ELR (cell line): ENCODE data around the gene CLCN5.

Source experiments
- DNase-seq: peaks from one replicate; pipeline ENCODE4 v3.0.0-alpha.2; 2015; ENCODE audit warnings: low read depth

Gene CLCN5

GRCh38 chrX:49922291-49923241 is at the start of gene CLCN5:
CLCN5 (plus strand) TSS chrX:49922596; CDS start chrX:49925299, 2,703 bp downstream.
- peak; percentile 90 for DNase-seq

GRCh38 chrX:49876750-49877149 is 45.6 kb upstream of the CLCN5 start:
- DNase-seq, result peak; percentile 50

GRCh38 chrX:49877397-49878101 is 44.8 kb upstream of the CLCN5 start:
- no peak for DNase-seq

GRCh38 chrX:49878128-49878833 is 44.1 kb upstream of the CLCN5 start:
- DNase-seq, result no peak

GRCh38 chrX:49878834-49879655 is 43.4 kb upstream of the CLCN5 start, which contains the start of gene USP27X:
USP27X (plus strand) TSS chrX:49879484; CDS start chrX:49880308, 824 bp downstream.
- DNase-seq, result peak; percentile 78

GRCh38 chrX:49879656-49880277 is 42.6 kb upstream of the CLCN5 start:
- DNase-seq, result peak; percentile 1

GRCh38 chrX:49880668-49881067 is 41.7 kb upstream of the CLCN5 start:
- DNase-seq, result no peak

- DNase-seq, result peak; percentile 47
These were observed 38.0 kb upstream of the CLCN5 start for GRCh38 chrX:49884290-49884862.

GRCh38 chrX:49892542-49892941 is 29.9 kb upstream of the CLCN5 start:
- DNase-seq, result no peak

- DNase-seq, result no peak
These were observed 25.4 kb upstream of the CLCN5 start for GRCh38 chrX:49896951-49897350.

GRCh38 chrX:49901048-49901447 is 21.3 kb upstream of the CLCN5 start:
- DNase-seq, result no peak

GRCh38 chrX:49910344-49910743 is 12.1 kb upstream of the CLCN5 start:
- DNase-seq, result no peak

- no peak for DNase-seq
These were observed 10.3 kb upstream of the CLCN5 start for GRCh38 chrX:49912086-49912485.

GRCh38 chrX:49912861-49913260 is 9.5 kb upstream of the CLCN5 start:
- DNase-seq, result no peak

- DNase-seq, result peak; percentile 61
These were observed 6.8 kb upstream of the CLCN5 start for GRCh38 chrX:49915361-49916222.

- peak; percentile 35 for DNase-seq
These were observed 2.8 kb upstream of the CLCN5 start for GRCh38 chrX:49919617-49920016.

GRCh38 chrX:49921109-49921508 is 1.3 kb upstream of the CLCN5 start:
- no peak for DNase-seq

GRCh38 chrX:49925176-49925575 is 2.8 kb downstream of the CLCN5 start:
- no peak for DNase-seq

- DNase-seq, result no peak
These were observed 7.6 kb downstream of the CLCN5 start for GRCh38 chrX:49930039-49930438.

GRCh38 chrX:49932791-49933190 is 10.4 kb downstream of the CLCN5 start:
- no peak for DNase-seq
